BE2C (cell line): ENCODE data around the gene KCTD5.

Experiments
- DNase-seq: peaks from one replicate; pipeline ENCODE4 v3.0.0-alpha.2; 2020
- H3K27me3 ChIP-seq: fragments of 250-450 bp; sonication (Bioruptor Pico); 2 replicates; pipeline ENCODE4 v1.5.1; 2020; ENCODE audit warnings: mild to moderate bottlenecking
- H3K36me3 ChIP-seq: fragments of 250-450 bp; sonication (Bioruptor Pico); 2 replicates; pipeline ENCODE4 v1.5.1; 2020; ENCODE audit warnings: mild to moderate bottlenecking
- H3K4me1 ChIP-seq: fragments of 250-450 bp; sonication (Bioruptor Pico); 2 replicates; pipeline ENCODE4 v1.5.1; 2020
- H3K4me3 ChIP-seq: 2 replicates; pipeline ENCODE4 v1.5.1; 2011; ENCODE audit warnings: low read depth, low read length
- H3K9me3 ChIP-seq: fragments of 250-450 bp; sonication (Bioruptor Pico); 2 replicates; pipeline ENCODE4 v1.5.1; 2020
- TF ChIP-seq, protein P1 (sequence below): IDR thresholded peaks from 2 replicates; pipeline ENCODE4 v1.5.1; 2012; ENCODE audit warnings: mild to moderate bottlenecking, low read depth, low read length

KCTD5 gene

DNA sequence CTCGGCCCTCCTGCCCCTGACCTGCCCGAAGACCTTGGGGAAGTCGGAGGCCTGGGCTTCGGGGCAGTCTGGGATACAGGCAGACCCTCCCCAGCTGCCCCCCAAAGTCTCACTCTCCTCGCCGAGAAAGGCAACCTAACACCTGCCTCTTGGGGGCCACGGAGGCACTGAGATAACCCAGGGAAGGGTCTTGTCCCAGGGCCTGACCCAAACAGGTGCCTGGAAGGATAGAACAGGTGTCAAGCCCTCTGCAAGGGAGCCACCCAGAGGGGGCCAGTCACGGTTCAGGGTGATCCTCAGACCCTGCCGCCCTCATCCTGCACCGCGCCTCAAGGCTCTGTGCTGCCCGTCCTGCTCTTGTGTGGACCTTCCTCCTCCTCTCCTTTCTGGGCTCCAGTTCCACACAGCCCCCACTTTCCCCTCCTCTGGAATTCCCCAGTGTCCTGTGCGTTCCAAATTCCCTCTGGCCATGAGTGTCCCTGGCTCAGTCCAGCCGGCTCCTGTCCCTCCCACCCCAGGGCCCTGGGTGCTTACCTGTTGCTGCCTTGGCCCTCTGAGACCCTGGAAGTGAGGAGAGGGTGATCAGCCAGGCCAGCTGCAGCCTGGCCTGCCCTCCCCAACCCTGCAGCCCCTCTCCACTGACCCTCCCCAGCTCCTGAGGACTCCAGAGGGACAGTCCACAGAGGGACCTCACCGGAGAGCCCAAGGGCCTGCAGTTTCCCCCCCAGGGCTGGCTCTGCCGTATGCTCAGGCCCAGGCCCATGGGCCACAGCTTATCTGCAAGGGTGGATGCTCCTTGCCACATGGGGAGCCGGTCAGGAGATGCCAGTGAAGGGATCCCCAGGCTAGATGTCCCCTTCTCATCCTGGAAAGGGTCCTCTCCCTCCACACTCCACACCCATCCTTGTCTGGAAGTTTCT lies 33.9 kb downstream of the KCTD5 start:
- DNase-seq: peak; percentile 6
- H3K4me1 ChIP-seq: no peaks in the 10 kb centered on the region
- no peaks in the 10 kb centered on the region for H3K9me3 ChIP-seq
- H3K27me3 ChIP-seq: no peaks in the 10 kb centered on the region
- peak overlapping the region; percentile 53 for H3K4me3 ChIP-seq
- H3K36me3 ChIP-seq: no peaks in the 10 kb centered on the region
- TF ChIP-seq, protein P1, sequence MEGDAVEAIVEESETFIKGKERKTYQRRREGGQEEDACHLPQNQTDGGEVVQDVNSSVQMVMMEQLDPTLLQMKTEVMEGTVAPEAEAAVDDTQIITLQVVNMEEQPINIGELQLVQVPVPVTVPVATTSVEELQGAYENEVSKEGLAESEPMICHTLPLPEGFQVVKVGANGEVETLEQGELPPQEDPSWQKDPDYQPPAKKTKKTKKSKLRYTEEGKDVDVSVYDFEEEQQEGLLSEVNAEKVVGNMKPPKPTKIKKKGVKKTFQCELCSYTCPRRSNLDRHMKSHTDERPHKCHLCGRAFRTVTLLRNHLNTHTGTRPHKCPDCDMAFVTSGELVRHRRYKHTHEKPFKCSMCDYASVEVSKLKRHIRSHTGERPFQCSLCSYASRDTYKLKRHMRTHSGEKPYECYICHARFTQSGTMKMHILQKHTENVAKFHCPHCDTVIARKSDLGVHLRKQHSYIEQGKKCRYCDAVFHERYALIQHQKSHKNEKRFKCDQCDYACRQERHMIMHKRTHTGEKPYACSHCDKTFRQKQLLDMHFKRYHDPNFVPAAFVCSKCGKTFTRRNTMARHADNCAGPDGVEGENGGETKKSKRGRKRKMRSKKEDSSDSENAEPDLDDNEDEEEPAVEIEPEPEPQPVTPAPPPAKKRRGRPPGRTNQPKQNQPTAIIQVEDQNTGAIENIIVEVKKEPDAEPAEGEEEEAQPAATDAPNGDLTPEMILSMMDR: no peak

DNA sequence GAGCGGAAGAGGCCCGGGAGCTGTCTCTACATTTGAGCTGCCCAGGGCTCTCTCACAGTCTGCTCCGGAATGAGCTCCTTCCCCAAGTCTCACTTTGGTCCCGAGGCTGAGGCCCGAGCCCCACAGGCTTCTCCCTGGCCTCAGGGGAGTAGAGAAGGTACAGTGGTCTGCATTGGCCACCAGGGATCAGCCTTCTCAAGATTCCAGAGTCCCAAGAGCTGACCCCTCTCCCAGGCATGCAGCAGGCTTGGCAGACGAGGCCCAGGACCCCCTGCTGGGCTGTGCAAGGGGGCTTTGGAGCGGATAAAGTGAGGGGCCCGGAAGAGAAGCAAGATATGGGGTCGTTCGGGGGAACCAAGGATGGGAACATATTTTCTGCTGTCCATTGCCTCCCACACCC lies 34.6 kb downstream of the KCTD5 start:
- TF ChIP-seq, protein P1: no peak
- Histone ChIP-seq H3K4me1 (no peaks in the 10 kb centered on the region), H3K36me3 (no peaks in the 10 kb centered on the region), H3K27me3 (no peaks in the 10 kb centered on the region), H3K9me3 (no peaks in the 10 kb centered on the region), H3K4me3 (no peak overlapping the region)
- DNase-seq: no peak

DNA sequence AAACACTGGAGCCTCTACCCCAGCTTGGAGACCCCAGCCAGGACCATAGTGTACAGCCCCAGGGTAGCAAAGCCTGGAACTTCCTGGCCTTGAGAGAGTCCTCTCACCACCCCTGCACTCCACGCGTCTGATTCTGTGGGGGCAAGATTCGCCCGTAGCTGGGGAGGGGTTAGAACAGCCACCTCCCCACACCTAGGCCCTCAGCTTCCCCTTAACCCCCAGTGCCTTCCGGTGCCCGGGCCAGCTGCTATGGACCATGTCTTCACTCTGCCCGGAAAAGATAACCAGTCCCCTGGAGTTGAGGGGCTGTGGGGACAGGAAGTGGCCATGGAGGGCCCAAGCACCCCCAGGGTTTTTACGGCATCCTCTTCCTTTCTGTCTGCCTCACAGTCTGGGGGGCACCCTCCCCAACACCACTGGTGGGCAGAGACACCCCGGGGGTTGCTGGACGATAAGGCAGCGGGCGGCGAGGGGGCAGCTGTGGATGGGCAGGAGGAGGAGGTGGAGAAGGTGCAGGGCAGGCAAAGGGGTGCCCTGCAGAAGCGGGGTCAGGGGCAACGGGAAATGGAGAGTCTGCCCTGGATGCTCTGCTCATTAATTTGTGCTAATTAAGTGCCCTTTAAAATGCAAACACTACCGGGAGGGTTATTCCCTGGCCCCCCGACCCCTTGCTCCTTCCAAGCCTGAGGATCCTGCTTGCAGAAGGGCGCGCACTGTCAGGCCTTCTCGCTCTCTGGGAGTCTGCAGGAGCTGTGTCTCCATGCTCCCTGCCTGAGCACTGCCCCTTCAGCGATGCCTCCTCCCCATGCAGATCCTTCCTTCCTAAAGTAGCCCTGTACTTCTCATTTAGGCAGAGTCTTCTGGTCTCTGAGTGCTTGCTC lies 35.3 kb downstream of the KCTD5 start:
- DNase-seq: no peak

DNA sequence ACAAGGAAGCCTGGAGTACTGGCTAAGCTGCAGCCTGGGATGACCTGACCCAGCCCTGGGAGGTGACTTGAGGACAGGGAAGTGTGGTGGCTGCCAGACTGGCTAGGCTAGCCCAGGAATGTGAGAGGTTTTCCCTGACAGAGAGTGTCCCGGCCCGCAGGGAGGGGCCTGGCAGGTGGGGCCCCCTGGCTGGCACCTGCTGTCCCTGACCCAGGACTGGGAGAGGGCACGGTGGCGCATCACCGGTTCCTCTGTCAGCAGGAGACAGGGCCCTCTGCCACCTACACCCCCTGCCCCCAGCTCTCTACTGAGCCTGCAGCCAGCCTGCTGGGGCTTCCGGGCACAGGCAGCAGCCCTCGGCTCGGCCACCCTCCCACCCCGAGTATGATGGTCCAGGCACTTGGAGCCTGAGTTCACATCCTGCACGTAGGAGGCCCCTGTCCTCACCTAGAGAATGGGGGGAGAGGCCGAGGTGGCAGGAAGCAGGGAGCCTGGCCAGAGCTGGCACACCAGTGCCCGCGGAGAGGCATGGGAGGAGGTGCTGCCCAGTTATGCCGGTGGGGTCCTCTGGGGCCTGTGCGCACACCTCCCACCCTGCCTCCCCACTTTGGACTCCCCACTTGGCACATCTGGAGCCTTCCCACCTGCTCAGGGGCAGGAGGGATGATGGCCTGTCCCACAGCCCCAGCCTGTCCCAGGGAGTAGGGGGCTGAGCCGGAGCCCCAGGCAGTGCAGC lies 37.2 kb downstream of the KCTD5 start:
- H3K4me1 ChIP-seq: no peaks in the 10 kb centered on the region
- no peaks in the 10 kb centered on the region for H3K9me3 ChIP-seq
- H3K36me3 ChIP-seq: no peaks in the 10 kb centered on the region
- no peak overlapping the region for H3K4me3 ChIP-seq
- no peaks in the 10 kb centered on the region for H3K27me3 ChIP-seq
- peak; percentile 9 for DNase-seq
- TF ChIP-seq, protein P1: no peak

More for the DNA sequence above, 35.3 kb downstream of the KCTD5 start:
- Histone ChIP-seq H3K4me3 (no peak overlapping the region), H3K36me3 (no peaks in the 10 kb centered on the region), H3K9me3 (no peaks in the 10 kb centered on the region), H3K4me1 (no peaks in the 10 kb centered on the region), H3K27me3 (no peaks in the 10 kb centered on the region)
- TF ChIP-seq, protein P1: no peak

DNA sequence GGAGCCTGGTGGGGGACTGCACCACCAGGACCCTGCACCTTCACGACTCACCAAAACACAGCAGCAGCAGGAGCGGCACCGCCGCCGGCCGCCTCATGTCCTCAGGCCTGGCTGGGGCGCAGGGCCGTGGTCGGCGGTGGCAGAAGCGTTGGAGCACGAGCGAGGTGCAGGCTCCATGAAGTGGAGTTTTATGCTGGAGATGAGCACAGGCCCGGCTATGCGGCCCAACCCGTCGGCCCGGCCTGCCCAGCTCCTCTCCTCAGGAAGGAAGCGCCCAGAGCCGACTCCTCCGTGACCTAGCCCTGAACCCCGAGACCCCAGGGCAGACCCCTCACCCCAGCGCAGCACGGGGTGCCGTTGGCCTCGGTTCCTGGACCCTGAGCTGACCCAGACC lies 37.7 kb downstream of the KCTD5 start, which contains the start of gene PRSS27:
Gene PRSS27, minus strand, starts transcription at position 161 of the 394 bp plus-strand sequence. Its CDS starts 64 bp downstream, at position 97.
- H3K36me3 ChIP-seq: no peaks in the 10 kb centered on the region
- peak within 1 kb of the TSS; percentile 63 for H3K4me3 ChIP-seq
- H3K4me1 ChIP-seq: no peaks in the 10 kb centered on the region
- TF ChIP-seq, protein P1: no peak
- peak; percentile 22 for DNase-seq
- H3K9me3 ChIP-seq: no peaks in the 10 kb centered on the region
- H3K27me3 ChIP-seq: no peaks in the 10 kb centered on the region
